ENCODE measurements around the gene HCN4. TPM values are rescaled to one million over a fixed set of nuclear protein-coding genes. Genes with fewer than 3 reads are reported as not detected.

HCN4 gene
- total RNA-seq, 4 donors from 2014 or later = 0.14 TPM; not detected in 3

- Histone ChIP-seq H3K36me3 (no peaks in the 10 kb centered on the region), H3K27me3 (peaks cover 2% of the 10 kb centered on the region), H3K9me3 (no peaks in the 10 kb centered on the region), H3K4me3 (no peak overlapping the region), H3K27ac (no peak overlapping the region), H3K4me1 (peaks cover 0 to 13% (median 2%) of the 10 kb centered on the region in 4 donors)
- intact Hi-C loops (cut with DNase I; ENCODE audit: low total_unique reads) = no loop called here
- no peak for DNase-seq
- in situ Hi-C loops (cut with MboI; ENCODE audit: low pct_ligation_motif_present in 1 of 4, low pct_unique_long_range_greater_than_20kb in 1 of 4, low sequenced_read_pairs in 3 of 4) = no loop called here
- WGBS, 2 donors (ENCODE audit: low coverage in 1 of 2) = 76% methylated on average over 4 of the region's 4 CpGs; no CpG with 5 or more reads in 1 of the 2 donors
- TF ChIP-seq CTCF (IDR thresholded peaks at IDR 0.05) (no peak), EP300 (IDR thresholded peaks at IDR 0.05; ENCODE audit: low read depth) (no peak), POLR2AphosphoS5 (IDR thresholded peaks at IDR 0.05) (no peak)
Observed at GRCh38 chr15:73354241-73354640, 14.5 kb downstream of the HCN4 start.

- no peaks in the 10 kb centered on the region for H3K36me3 ChIP-seq
- H3K27ac ChIP-seq = no peak overlapping the region
- in situ Hi-C loops (cut with MboI; ENCODE audit: low pct_ligation_motif_present in 1 of 4, low pct_unique_long_range_greater_than_20kb in 1 of 4, low sequenced_read_pairs in 3 of 4) = no loop called here
- no peaks in the 10 kb centered on the region for H3K9me3 ChIP-seq
- WGBS, 2 donors (ENCODE audit: low coverage in 1 of 2) = 17 to 79% methylated on average over 1 to 3 of the region's 3 CpGs
- peaks cover 2% of the 10 kb centered on the region for H3K27me3 ChIP-seq
- no peak for TF ChIP-seq EP300 (IDR thresholded peaks at IDR 0.05; ENCODE audit: low read depth)
- TF ChIP-seq POLR2AphosphoS5 (IDR thresholded peaks at IDR 0.05) = no peak
- no peak for TF ChIP-seq CTCF (IDR thresholded peaks at IDR 0.05)
- no peak for TF ChIP-seq POLR2A (IDR thresholded peaks at IDR 0.05)
- DNase-seq = no peak
- H3K4me3 ChIP-seq = no peak overlapping the region
- H3K4me1 ChIP-seq = peaks cover 0 to 10% (median 0%) of the 10 kb centered on the region in 4 donors
- intact Hi-C loops (cut with DNase I; ENCODE audit: low total_unique reads) = no loop called here
Observed at GRCh38 chr15:73353734-73354133, 15.0 kb downstream of the HCN4 start.

GRCh38 chr15:73352082-73352481 is 16.7 kb downstream of the HCN4 start:
- no peak for TF ChIP-seq POLR2AphosphoS5 (IDR thresholded peaks at IDR 0.05)
- TF ChIP-seq POLR2A (IDR thresholded peaks at IDR 0.05) = no peak
- no peak for TF ChIP-seq EP300 (IDR thresholded peaks at IDR 0.05; ENCODE audit: low read depth)
- no peak for TF ChIP-seq CTCF (IDR thresholded peaks at IDR 0.05)
- WGBS, 2 donors (ENCODE audit: low coverage in 1 of 2) = 82 to 84% methylated on average over 6 to 10 of the region's 10 CpGs
- Histone ChIP-seq H3K36me3 (no peaks in the 10 kb centered on the region), H3K4me1 (no peaks in the 10 kb centered on the region), H3K9me3 (no peaks in the 10 kb centered on the region), H3K27ac (no peak overlapping the region), H3K27me3 (peaks cover 6% of the 10 kb centered on the region), H3K4me3 (no peak overlapping the region)
- intact Hi-C loops (cut with DNase I; ENCODE audit: low total_unique reads) (no loop called here), in situ Hi-C loops (cut with MboI; ENCODE audit: low pct_ligation_motif_present in 1 of 4, low pct_unique_long_range_greater_than_20kb in 1 of 4, low sequenced_read_pairs in 3 of 4) (no loop called here)
- no peak for DNase-seq

GRCh38 chr15:73349191-73349590 is 19.6 kb downstream of the HCN4 start:
- TF ChIP-seq POLR2AphosphoS5 (IDR thresholded peaks at IDR 0.05) = no peak
- TF ChIP-seq POLR2A (IDR thresholded peaks at IDR 0.05) = no peak
- TF ChIP-seq EP300 (IDR thresholded peaks at IDR 0.05; ENCODE audit: low read depth) = no peak
- no peak for TF ChIP-seq CTCF (IDR thresholded peaks at IDR 0.05)
- Histone ChIP-seq H3K9me3 (no peaks in the 10 kb centered on the region), H3K4me3 (no peak overlapping the region), H3K36me3 (no peaks in the 10 kb centered on the region), H3K4me1 (no peaks in the 10 kb centered on the region), H3K27me3 (peaks cover 13% of the 10 kb centered on the region), H3K27ac (no peak overlapping the region)
- DNase-seq = no peak
- in situ Hi-C loops (cut with MboI; ENCODE audit: low pct_ligation_motif_present in 1 of 4, low pct_unique_long_range_greater_than_20kb in 1 of 4, low sequenced_read_pairs in 3 of 4) (no loop called here), intact Hi-C loops (cut with DNase I; ENCODE audit: low total_unique reads) (no loop called here)
